Thymus (tissue), 11 donors: ENCODE data around the gene SEMA4D. TPM values are rescaled to one million over a fixed set of nuclear protein-coding genes. Genes with fewer than 3 reads are reported as not detected.

Experiments
- DNase-seq, 9 donors: peaks; one replicate each; pipeline ENCODE4 v3.0.0-alpha.2; 2013; ENCODE audit warnings: low spot score in 9 of 9, low read depth in 6 of 9, missing footprints in 1 of 9
- H3K27ac ChIP-seq, 2 donors: one replicate each; pipeline ENCODE4 v1.5.1; 2013; ENCODE audit warnings: control low read depth in 1 of 2, low read depth in 1 of 2, low read length in 1 of 2, mild to moderate bottlenecking in 1 of 2, moderate library complexity in 1 of 2
- H3K27me3 ChIP-seq, 2 donors: one replicate each; pipeline ENCODE4 v1.5.1; 2013; ENCODE audit warnings: low read length in 1 of 2; ENCODE audit not compliant: control insufficient read depth in 2 of 2, insufficient read depth in 1 of 2
- H3K36me3 ChIP-seq, 2 donors: one replicate each; pipeline ENCODE4 v1.5.1; 2013; ENCODE audit warnings: low read length in 1 of 2, mild to moderate bottlenecking in 1 of 2, moderate library complexity in 1 of 2; ENCODE audit not compliant: control insufficient read depth in 2 of 2, insufficient read depth in 2 of 2
- H3K4me1 ChIP-seq, 2 donors: one replicate each; pipeline ENCODE4 v1.5.1; 2013; ENCODE audit warnings: low read length in 2 of 2; ENCODE audit not compliant: control insufficient read depth in 2 of 2, insufficient read depth in 2 of 2
- H3K4me3 ChIP-seq, 2 donors: one replicate each; pipeline ENCODE4 v1.5.1; 2013; ENCODE audit warnings: low read length in 2 of 2, control low read depth in 1 of 2, mild to moderate bottlenecking in 1 of 2
- H3K9me3 ChIP-seq, 2 donors: one replicate each; pipeline ENCODE4 v1.5.1; 2013; ENCODE audit warnings: low read length in 1 of 2, mild to moderate bottlenecking in 1 of 2; ENCODE audit not compliant: control insufficient read depth in 2 of 2, insufficient read depth in 1 of 2
- WGBS: extraction: QIAGEN DNeasy Blood & Tissue Kit; methylation state at CpG from one replicate; pipeline ENCODE4 v1.1.7; 2013; 5-methylcytosine and 5-hydroxymethylcytosine counted together
- polyA plus RNA-seq: library from polyadenylated mRNA; stranded (reverse); fragments of 200-250 nt; gene quantifications from one replicate; pipeline ENCODE4 v1.2.3, GENCODE V29; 2013
- total RNA-seq: library from RNA; stranded (reverse); fragments of 120-200 nt; gene quantifications from one replicate; pipeline ENCODE4 v1.2.4, GENCODE V29; 2013
- donor health status: healthy.

SEMA4D gene
- total and polyA plus RNA-seq, 2 donors: 26.8 to 62.1 TPM

DNA sequence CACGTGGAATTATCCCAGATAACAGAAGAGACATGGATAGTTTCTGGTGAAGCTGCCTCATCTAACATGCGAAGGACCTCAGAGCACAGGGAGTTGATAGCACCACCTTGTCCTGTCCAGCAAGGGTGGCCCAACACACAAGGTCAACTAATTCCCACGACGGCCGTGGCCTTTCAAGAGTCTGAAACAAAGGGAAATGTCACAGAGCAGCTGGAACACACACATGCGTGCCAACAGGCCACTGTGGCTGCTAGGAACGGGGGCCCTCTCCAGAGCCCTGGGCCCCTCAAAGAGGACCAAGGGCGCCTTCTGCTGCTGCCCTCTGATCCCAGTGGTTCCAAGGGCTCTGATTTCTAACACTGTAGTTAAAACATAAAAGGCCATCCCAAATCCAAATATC lies 128.9 kb downstream of the SEMA4D start:
- Histone ChIP-seq H3K9me3 (no peaks in the 10 kb centered on the region), H3K4me1 (no peaks in the 10 kb centered on the region), H3K4me3 (no peak overlapping the region), H3K27ac (no peak overlapping the region), H3K36me3 (peaks cover 5% of the 10 kb centered on the region in 2 donors), H3K27me3 (no peaks in the 10 kb centered on the region)
- DNase-seq: no peak
- WGBS: over 99% methylated on average over 8 of the region's 8 CpGs

- H3K4me1 ChIP-seq: no peaks in the 10 kb centered on the region
- H3K36me3 ChIP-seq: peaks cover 8 to 9% of the 10 kb centered on the region in 2 donors
- DNase-seq: no peak
- WGBS: 95% methylated on average over 7 of the region's 7 CpGs
- no peaks in the 10 kb centered on the region for H3K27me3 ChIP-seq
- H3K4me3 ChIP-seq: no peak overlapping the region
- H3K27ac ChIP-seq: no peak overlapping the region
- no peaks in the 10 kb centered on the region for H3K9me3 ChIP-seq
Observed at GRCh38 chr9:89368550-89368949, 129.4 kb downstream of the SEMA4D start.

DNA sequence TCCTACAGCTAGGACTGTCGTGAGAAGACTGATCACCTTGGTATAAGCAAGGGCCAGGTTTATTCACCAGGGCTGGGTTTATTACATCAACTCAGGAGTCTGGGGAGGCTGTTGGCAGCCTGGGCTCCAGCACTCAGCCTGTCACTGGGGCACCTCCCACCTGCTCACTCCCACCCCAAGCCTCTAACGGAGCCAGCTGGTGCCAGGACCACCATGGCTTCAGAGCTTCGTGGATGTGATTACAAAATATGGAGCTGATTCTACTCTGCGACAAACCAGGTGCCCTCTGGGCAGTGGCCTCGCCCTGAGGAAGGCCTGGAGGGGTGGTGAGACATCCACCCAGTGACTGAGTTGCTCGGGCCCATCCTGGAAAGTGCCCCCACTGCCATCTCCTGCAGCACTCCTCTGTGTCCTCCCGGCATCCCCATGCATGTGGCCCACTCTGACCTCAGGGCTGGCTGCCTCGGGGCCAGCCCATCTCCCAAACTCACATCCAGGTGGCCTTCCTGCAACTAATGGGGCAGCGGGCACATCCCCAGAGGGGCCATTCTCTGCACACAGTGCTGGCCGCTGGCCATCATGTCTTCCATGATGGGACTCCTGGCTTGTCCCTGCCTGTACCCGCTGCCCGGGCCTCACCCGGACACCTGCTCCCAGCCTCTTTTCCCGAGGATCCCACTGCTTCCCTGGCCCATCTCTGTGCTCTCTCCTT lies 130.0 kb downstream of the SEMA4D start:
- DNase-seq: no peak
- Histone ChIP-seq H3K36me3 (peaks cover 12 to 15% of the 10 kb centered on the region in 2 donors), H3K27ac (no peak overlapping the region), H3K4me1 (no peaks in the 10 kb centered on the region), H3K27me3 (no peaks in the 10 kb centered on the region), H3K4me3 (no peak overlapping the region), H3K9me3 (no peaks in the 10 kb centered on the region)
- 95% methylated on average over 14 of the region's 14 CpGs for WGBS

DNA sequence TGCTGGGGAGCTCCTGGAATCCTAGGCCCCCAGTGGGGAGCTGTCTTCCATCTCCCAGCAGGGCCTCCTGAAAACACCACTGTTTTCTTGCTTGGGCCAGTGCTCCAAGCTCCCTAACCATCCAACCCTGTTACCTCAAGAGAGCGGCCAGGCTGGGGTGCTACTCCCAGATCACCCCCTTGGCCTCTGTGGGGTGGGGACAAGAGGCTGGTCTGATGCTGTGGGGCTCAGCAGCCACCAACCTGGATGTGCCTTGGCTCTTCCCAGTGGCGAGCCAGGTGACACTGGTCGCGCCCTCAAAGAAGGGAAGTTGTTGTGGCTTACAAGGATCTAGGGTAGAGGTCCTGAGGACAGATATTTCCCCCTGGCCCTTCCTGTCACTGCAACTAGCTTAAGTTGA lies 130.6 kb downstream of the SEMA4D start:
- no peak overlapping the region for H3K27ac ChIP-seq
- no peaks in the 10 kb centered on the region for H3K9me3 ChIP-seq
- H3K4me3 ChIP-seq: no peak overlapping the region
- peaks cover 16 to 21% of the 10 kb centered on the region in 2 donors for H3K36me3 ChIP-seq
- 94% methylated on average over 4 of the region's 4 CpGs for WGBS
- no peaks in the 10 kb centered on the region for H3K27me3 ChIP-seq
- DNase-seq: no peak
- no peaks in the 10 kb centered on the region for H3K4me1 ChIP-seq

- no peak for DNase-seq
- H3K4me3 ChIP-seq: no peak overlapping the region
- H3K27ac ChIP-seq: no peak overlapping the region
- 97% methylated on average over 3 of the region's 3 CpGs for WGBS
- no peaks in the 10 kb centered on the region for H3K4me1 ChIP-seq
- no peaks in the 10 kb centered on the region for H3K9me3 ChIP-seq
- no peaks in the 10 kb centered on the region for H3K27me3 ChIP-seq
- peaks cover 22 to 27% of the 10 kb centered on the region in 2 donors for H3K36me3 ChIP-seq
Observed at GRCh38 chr9:89366711-89367110, 131.2 kb downstream of the SEMA4D start.

DNA sequence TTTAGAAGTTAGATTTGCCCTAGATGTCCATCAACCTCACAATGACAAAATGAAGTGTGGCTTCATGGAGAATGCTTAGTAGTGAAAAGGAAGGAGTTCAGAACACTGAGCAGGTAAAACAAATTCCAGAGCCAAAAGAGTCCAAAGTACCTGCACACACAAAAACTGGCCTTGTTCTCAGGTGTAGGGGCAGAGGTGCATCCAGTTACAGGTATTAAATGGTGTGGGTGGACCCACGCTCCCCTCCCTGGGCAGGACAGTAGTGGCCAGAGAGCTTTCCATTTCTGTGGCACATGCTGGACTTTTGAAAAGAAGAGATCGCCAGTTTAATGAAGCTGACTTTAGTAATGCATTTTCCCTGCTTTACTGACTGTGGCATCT lies 132.4 kb downstream of the SEMA4D start:
- H3K4me1 ChIP-seq: no peaks in the 10 kb centered on the region
- no peaks in the 10 kb centered on the region for H3K27me3 ChIP-seq
- H3K27ac ChIP-seq: no peak overlapping the region
- no peak overlapping the region for H3K4me3 ChIP-seq
- no peaks in the 10 kb centered on the region for H3K9me3 ChIP-seq
- DNase-seq: no peak
- WGBS: 98% methylated on average over 2 of the region's 2 CpGs
- H3K36me3 ChIP-seq: peaks cover 34 to 36% of the 10 kb centered on the region in 2 donors

GRCh38 chr9:89364666-89365531 lies 133.0 kb downstream of the SEMA4D start:
- Histone ChIP-seq H3K27ac (no peak overlapping the region), H3K4me1 (no peaks in the 10 kb centered on the region), H3K27me3 (no peaks in the 10 kb centered on the region), H3K4me3 (no peak overlapping the region), H3K9me3 (no peaks in the 10 kb centered on the region), H3K36me3 (peaks cover 37 to 42% of the 10 kb centered on the region in 2 donors)
- no peak for DNase-seq
- WGBS: 95% methylated on average over 17 of the region's 17 CpGs

DNA sequence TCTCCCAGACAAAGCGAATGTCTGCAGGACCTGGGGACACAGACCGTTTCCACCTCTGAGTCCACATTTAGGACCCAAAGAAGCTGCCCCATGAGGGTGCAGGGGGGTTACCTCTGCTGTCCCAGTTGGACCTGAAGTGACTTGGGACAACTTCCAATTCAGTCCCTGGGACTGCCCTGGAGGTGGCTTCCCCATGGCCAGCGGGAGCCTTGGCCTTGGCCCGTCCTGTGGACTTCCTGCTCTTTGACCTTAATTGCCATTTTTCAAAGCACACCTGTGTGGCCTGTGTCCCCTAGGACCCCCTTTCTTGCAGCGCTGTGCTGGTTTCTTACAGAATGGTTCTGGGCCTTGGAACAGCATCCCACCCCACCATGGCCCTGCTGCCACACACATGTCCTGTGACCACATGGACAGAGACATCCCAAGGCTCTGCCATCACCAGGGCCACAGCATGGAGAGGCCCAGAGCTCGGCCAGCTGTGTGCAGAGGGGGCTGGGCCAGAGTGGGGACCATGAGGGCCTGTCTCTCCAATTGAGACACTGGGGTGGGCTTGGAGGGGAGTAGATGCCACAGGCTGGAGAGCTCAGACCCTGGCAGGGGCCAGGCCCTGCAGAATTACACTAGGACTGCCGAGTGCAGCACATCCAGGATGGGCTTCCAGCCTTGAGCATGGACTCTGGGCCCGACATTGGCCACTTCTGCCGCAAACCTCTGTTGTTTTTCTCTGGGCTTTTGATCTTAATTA lies 133.8 kb downstream of the SEMA4D start:
- H3K27ac ChIP-seq: no peak overlapping the region
- no peaks in the 10 kb centered on the region for H3K27me3 ChIP-seq
- no peaks in the 10 kb centered on the region for H3K9me3 ChIP-seq
- H3K4me1 ChIP-seq: no peaks in the 10 kb centered on the region
- peaks cover 45 to 46% of the 10 kb centered on the region in 2 donors for H3K36me3 ChIP-seq
- DNase-seq: no peak
- WGBS: 97% methylated on average over 9 of the region's 9 CpGs
- no peak overlapping the region for H3K4me3 ChIP-seq

- peaks cover 53 to 54% of the 10 kb centered on the region in 2 donors for H3K36me3 ChIP-seq
- H3K27me3 ChIP-seq: no peaks in the 10 kb centered on the region
- H3K9me3 ChIP-seq: no peaks in the 10 kb centered on the region
- 97% methylated on average over 6 of the region's 6 CpGs for WGBS
- H3K27ac ChIP-seq: no peak overlapping the region
- H3K4me1 ChIP-seq: no peaks in the 10 kb centered on the region
- no peak overlapping the region for H3K4me3 ChIP-seq
- DNase-seq: no peak
Observed at GRCh38 chr9:89363311-89363670, 134.6 kb downstream of the SEMA4D start.
